Glomerular visceral epithelial cell (primary cell): Measurements from ENCODE around the gene AADACL2.
A peak's percentile ranks its signal among the peaks of the same experiment; 100 is the strongest.
"Not testable (repeated sequence)": the region's sequence is repeated elsewhere in the genome, so short reads cannot be mapped to it uniquely, and the experiment has no call there.

Experiments
- DNase-seq: peaks from one replicate; pipeline ENCODE4 v3.0.0-alpha.2; 2016; ENCODE audit errors: extremely low spot score

The AADACL2 gene

GRCh38 chr3:151733613-151734012, at the start of gene AADACL2:
Gene AADACL2, plus strand, starts transcription at chr3:151733927. Its CDS starts 109 bp downstream, at chr3:151734036.
- no peak for DNase-seq

GRCh38 chr3:151684094-151684493, 49.6 kb upstream of the AADACL2 start:
- DNase-seq: no peak

- DNase-seq: peak; percentile 22
Measured at GRCh38 chr3:151686257-151686656, 47.5 kb upstream of the AADACL2 start.

- DNase-seq: no peak
Measured at GRCh38 chr3:151687076-151687475, 46.7 kb upstream of the AADACL2 start.

GRCh38 chr3:151688571-151688970, 45.2 kb upstream of the AADACL2 start:
- DNase-seq: no peak

- DNase-seq: no peak
Measured at GRCh38 chr3:151690645-151691044, 43.1 kb upstream of the AADACL2 start.

GRCh38 chr3:151697496-151697895, 36.2 kb upstream of the AADACL2 start:
- no peak for DNase-seq

- no peak for DNase-seq
Measured at GRCh38 chr3:151707216-151707615, 26.5 kb upstream of the AADACL2 start.

GRCh38 chr3:151708868-151709267, 24.9 kb upstream of the AADACL2 start:
- no peak for DNase-seq

- peak; percentile 29 for DNase-seq
Measured at GRCh38 chr3:151709847-151710246, 23.9 kb upstream of the AADACL2 start.

GRCh38 chr3:151721294-151721693, 12.4 kb upstream of the AADACL2 start:
- no peak for DNase-seq

- no peak for DNase-seq
Measured at GRCh38 chr3:151722856-151723255, 10.9 kb upstream of the AADACL2 start.

GRCh38 chr3:151724576-151725562, 8.9 kb upstream of the AADACL2 start:
- peak; percentile 40 for DNase-seq

GRCh38 chr3:151726016-151726415, 7.7 kb upstream of the AADACL2 start:
- DNase-seq: peak; percentile 31

GRCh38 chr3:151732861-151733260, 866 bp upstream of the AADACL2 start:
- no peak for DNase-seq

GRCh38 chr3:151740581-151740980, 6.9 kb downstream of the AADACL2 start:
- no peak for DNase-seq

GRCh38 chr3:151743855-151744254, 10.1 kb downstream of the AADACL2 start:
- DNase-seq: no peak

- DNase-seq: no peak
Measured at GRCh38 chr3:151750181-151750580, 16.5 kb downstream of the AADACL2 start.

GRCh38 chr3:151750678-151751077, 17.0 kb downstream of the AADACL2 start:
- DNase-seq: no peak

- DNase-seq: no peak
Measured at GRCh38 chr3:151751161-151751560, 17.4 kb downstream of the AADACL2 start.

- no peak for DNase-seq
Measured at GRCh38 chr3:151753846-151754245, 20.1 kb downstream of the AADACL2 start.

- DNase-seq: no peak
Measured at GRCh38 chr3:151761581-151761980, 27.9 kb downstream of the AADACL2 start.

GRCh38 chr3:151764699-151765098, 31.0 kb downstream of the AADACL2 start:
- not testable (repeated sequence) for DNase-seq
